SK-N-SH treated with all-trans-retinoic acid at 6 μM for 48 hours (cell line): ENCODE data around the gene FCRLB.

ENCODE experiments used
- ATAC-seq: fragments of 200-7000 bp; cut with Tn5 transposase; 3 replicates; pipeline ENCODE4 v1.9.1; 2020; ENCODE audit warnings: mild to moderate bottlenecking, moderate library complexity
- ARNTL ChIP-seq: fragments of 450-650 bp; formaldehyde crosslinking; IDR thresholded peaks from 2 replicates; pipeline ENCODE4 v1.5.0; 2020; ENCODE audit warnings: low read depth, mild to moderate bottlenecking, moderate library complexity, borderline replicate concordance
- BACH2 ChIP-seq: fragments of 250-450 bp; sonication (Bioruptor Pico); IDR thresholded peaks from 2 replicates; pipeline ENCODE4 v1.9.0; 2021; ENCODE audit warnings: mild to moderate bottlenecking, borderline replicate concordance
- GLIS3 ChIP-seq: fragments of 250-450 bp; sonication (Bioruptor Pico); IDR thresholded peaks from 2 replicates; pipeline ENCODE4 v1.5.0; 2020; ENCODE audit warnings: mild to moderate bottlenecking, moderate library complexity
- ISL1 ChIP-seq: fragments of 250-450 bp; sonication (Bioruptor Pico); IDR thresholded peaks from 2 replicates; pipeline ENCODE4 v2.1.2; 2022; ENCODE audit warnings: mild to moderate bottlenecking, moderate library complexity
- PPARA ChIP-seq: fragments of 250-450 bp; sonication (Bioruptor Pico); IDR thresholded peaks from 2 replicates; pipeline ENCODE4 v1.5.0; 2020; ENCODE audit warnings: mild to moderate bottlenecking, borderline replicate concordance
- RARB ChIP-seq: fragments of 250-450 bp; sonication (Bioruptor Pico); IDR thresholded peaks from 2 replicates; pipeline ENCODE4 v1.8.0; 2021; ENCODE audit warnings: mild to moderate bottlenecking, moderate library complexity
- TCF4 ChIP-seq: fragments of 250-450 bp; sonication (Bioruptor Pico); IDR thresholded peaks from 2 replicates; pipeline ENCODE4 v1.8.0; 2021; ENCODE audit warnings: mild to moderate bottlenecking, moderate library complexity, borderline replicate concordance
- TOX ChIP-seq: fragments of 250-450 bp; sonication (Bioruptor Pico); IDR thresholded peaks from 2 replicates; pipeline ENCODE4 v1.8.0; 2021; ENCODE audit warnings: mild to moderate bottlenecking, moderate library complexity, borderline replicate concordance
- TSHZ2 ChIP-seq: fragments of 250-450 bp; sonication (Bioruptor Pico); IDR thresholded peaks from 2 replicates; pipeline ENCODE4 v1.5.0; 2020; ENCODE audit warnings: mild to moderate bottlenecking, moderate library complexity
- ZC3H10 ChIP-seq: fragments of 250-450 bp; sonication (Bioruptor Pico); IDR thresholded peaks from 2 replicates; pipeline ENCODE4 v1.5.1; 2021; ENCODE audit warnings: mild to moderate bottlenecking, moderate library complexity
- ZFP3 ChIP-seq: fragments of 250-450 bp; sonication (Bioruptor Pico); IDR thresholded peaks from 2 replicates; pipeline ENCODE4 v1.5.0; 2020; ENCODE audit warnings: mild to moderate bottlenecking, moderate library complexity
- ZFP30 ChIP-seq: fragments of 450-650 bp; formaldehyde crosslinking; IDR thresholded peaks from 2 replicates; pipeline ENCODE4 v1.5.0; 2022; ENCODE audit warnings: mild to moderate bottlenecking, moderate library complexity
- ZNF565 ChIP-seq: fragments of 450-650 bp; formaldehyde crosslinking; conservative IDR thresholded peaks from 2 replicates; pipeline ENCODE4 v1.5.0; 2020; ENCODE audit warnings: low read depth, mild to moderate bottlenecking, moderate library complexity
- ZNF70 ChIP-seq: fragments of 450-650 bp; formaldehyde crosslinking; IDR thresholded peaks from 2 replicates; pipeline ENCODE4 v1.5.0; 2020; ENCODE audit warnings: mild to moderate bottlenecking, moderate library complexity
- ZNF8 ChIP-seq: fragments of 450-650 bp; formaldehyde crosslinking; IDR thresholded peaks from 2 replicates; pipeline ENCODE4 v1.5.0; 2020; ENCODE audit warnings: mild to moderate bottlenecking, moderate library complexity
- TF ChIP-seq, protein P1 (sequence below): fragments of 250-450 bp; sonication (Bioruptor Pico); IDR thresholded peaks from 2 replicates; pipeline ENCODE4 v1.8.0; 2021; ENCODE audit warnings: low read depth, mild to moderate bottlenecking, moderate library complexity, borderline replicate concordance
- TF ChIP-seq, protein P2 (sequence below): fragments of 250-450 bp; sonication (Bioruptor Pico); IDR thresholded peaks from 2 replicates; pipeline ENCODE4 v1.8.0; 2020; ENCODE audit warnings: mild to moderate bottlenecking, moderate library complexity, borderline replicate concordance
- TF ChIP-seq, protein P3 (sequence below): fragments of 250-450 bp; sonication (Bioruptor Pico); IDR thresholded peaks from 2 replicates; pipeline ENCODE4 v1.5.1; 2020; ENCODE audit warnings: low read depth, mild to moderate bottlenecking, moderate library complexity

The FCRLB gene

GRCh38 chr1:161749509-161750407 is 28.4 kb downstream of the FCRLB start, which contains the start of gene DUSP12:
Gene DUSP12 (plus strand): TSS chr1:161749786. CDS start chr1:161749802, 16 bp downstream.
- ATAC-seq, result peak; percentile 99
- TF ChIP-seq ZC3H10 (CRISPR knock-in tag) (no peak), ZNF70 (CRISPR knock-in tag) (no peak), TSHZ2 (no peak), ARNTL (CRISPR knock-in tag) (no peak), BACH2 (CRISPR knock-in tag) (no peak)
- TF ChIP-seq, protein P1, sequence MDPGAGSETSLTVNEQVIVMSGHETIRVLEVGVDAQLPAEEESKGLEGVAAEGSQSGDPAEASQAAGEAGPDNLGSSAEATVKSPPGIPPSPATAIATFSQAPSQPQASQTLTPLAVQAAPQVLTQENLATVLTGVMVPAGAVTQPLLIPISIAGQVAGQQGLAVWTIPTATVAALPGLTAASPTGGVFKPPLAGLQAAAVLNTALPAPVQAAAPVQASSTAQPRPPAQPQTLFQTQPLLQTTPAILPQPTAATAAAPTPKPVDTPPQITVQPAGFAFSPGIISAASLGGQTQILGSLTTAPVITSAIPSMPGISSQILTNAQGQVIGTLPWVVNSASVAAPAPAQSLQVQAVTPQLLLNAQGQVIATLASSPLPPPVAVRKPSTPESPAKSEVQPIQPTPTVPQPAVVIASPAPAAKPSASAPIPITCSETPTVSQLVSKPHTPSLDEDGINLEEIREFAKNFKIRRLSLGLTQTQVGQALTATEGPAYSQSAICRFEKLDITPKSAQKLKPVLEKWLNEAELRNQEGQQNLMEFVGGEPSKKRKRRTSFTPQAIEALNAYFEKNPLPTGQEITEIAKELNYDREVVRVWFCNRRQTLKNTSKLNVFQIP (CRISPR knock-in tag), result 0 out of 2 replicates have a peak, but pooled peaks have one; percentile 48
- TF ChIP-seq, protein P2, sequence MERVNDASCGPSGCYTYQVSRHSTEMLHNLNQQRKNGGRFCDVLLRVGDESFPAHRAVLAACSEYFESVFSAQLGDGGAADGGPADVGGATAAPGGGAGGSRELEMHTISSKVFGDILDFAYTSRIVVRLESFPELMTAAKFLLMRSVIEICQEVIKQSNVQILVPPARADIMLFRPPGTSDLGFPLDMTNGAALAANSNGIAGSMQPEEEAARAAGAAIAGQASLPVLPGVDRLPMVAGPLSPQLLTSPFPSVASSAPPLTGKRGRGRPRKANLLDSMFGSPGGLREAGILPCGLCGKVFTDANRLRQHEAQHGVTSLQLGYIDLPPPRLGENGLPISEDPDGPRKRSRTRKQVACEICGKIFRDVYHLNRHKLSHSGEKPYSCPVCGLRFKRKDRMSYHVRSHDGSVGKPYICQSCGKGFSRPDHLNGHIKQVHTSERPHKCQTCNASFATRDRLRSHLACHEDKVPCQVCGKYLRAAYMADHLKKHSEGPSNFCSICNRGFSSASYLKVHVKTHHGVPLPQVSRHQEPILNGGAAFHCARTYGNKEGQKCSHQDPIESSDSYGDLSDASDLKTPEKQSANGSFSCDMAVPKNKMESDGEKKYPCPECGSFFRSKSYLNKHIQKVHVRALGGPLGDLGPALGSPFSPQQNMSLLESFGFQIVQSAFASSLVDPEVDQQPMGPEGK (CRISPR knock-in tag), result 0 out of 2 replicates have a peak, but pooled peaks have one; percentile 8
- TF ChIP-seq, protein P3, sequence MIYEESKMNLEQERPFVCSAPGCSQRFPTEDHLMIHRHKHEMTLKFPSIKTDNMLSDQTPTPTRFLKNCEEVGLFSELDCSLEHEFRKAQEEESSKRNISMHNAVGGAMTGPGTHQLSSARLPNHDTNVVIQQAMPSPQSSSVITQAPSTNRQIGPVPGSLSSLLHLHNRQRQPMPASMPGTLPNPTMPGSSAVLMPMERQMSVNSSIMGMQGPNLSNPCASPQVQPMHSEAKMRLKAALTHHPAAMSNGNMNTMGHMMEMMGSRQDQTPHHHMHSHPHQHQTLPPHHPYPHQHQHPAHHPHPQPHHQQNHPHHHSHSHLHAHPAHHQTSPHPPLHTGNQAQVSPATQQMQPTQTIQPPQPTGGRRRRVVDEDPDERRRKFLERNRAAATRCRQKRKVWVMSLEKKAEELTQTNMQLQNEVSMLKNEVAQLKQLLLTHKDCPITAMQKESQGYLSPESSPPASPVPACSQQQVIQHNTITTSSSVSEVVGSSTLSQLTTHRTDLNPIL (CRISPR knock-in tag), result no peak

- no peak for ATAC-seq
- TF ChIP-seq ZFP30, result no peak
- TF ChIP-seq PPARA (CRISPR knock-in tag), result no peak
- no peak for TF ChIP-seq ZNF8 (CRISPR knock-in tag)
- no peak for TF ChIP-seq ZC3H10 (CRISPR knock-in tag)
- no peak for TF ChIP-seq TCF4 (CRISPR knock-in tag)
- TF ChIP-seq GLIS3 (CRISPR knock-in tag), result no peak
- TF ChIP-seq, protein P2 (CRISPR knock-in tag), result no peak
- TF ChIP-seq TOX, result no peak
- TF ChIP-seq, all 23 proteins: peak for 0
These were observed 42.3 kb downstream of the FCRLB start for GRCh38 chr1:161763522-161764098.

- ATAC-seq, result peak; percentile 80
- TF ChIP-seq, protein P1 (CRISPR knock-in tag), result peak; percentile 88; the same call in 1 of the 2 replicates
- TF ChIP-seq ZFP3 (CRISPR knock-in tag), result no peak
- TF ChIP-seq ZFP30, result no peak
- no peak for TF ChIP-seq ZNF565 (CRISPR knock-in tag)
- TF ChIP-seq TOX, result 0 out of 2 replicates have a peak, but pooled peaks have one; percentile 28
- no peak for TF ChIP-seq GLIS3 (CRISPR knock-in tag)
- TF ChIP-seq RARB (CRISPR knock-in tag), result no peak
- TF ChIP-seq TCF4 (CRISPR knock-in tag), result no peak
- TF ChIP-seq ISL1 (CRISPR knock-in tag), result no peak
- TF ChIP-seq, all 23 proteins: peak for 2
These were observed 45.0 kb downstream of the FCRLB start, which contains the start of gene ATF6 for GRCh38 chr1:161766102-161766981. Gene ATF6 (plus strand): TSS chr1:161766320. CDS start chr1:161766361, 41 bp downstream.
